Measurements from ENCODE around the gene GNAI1.

GNAI1 gene

DNA sequence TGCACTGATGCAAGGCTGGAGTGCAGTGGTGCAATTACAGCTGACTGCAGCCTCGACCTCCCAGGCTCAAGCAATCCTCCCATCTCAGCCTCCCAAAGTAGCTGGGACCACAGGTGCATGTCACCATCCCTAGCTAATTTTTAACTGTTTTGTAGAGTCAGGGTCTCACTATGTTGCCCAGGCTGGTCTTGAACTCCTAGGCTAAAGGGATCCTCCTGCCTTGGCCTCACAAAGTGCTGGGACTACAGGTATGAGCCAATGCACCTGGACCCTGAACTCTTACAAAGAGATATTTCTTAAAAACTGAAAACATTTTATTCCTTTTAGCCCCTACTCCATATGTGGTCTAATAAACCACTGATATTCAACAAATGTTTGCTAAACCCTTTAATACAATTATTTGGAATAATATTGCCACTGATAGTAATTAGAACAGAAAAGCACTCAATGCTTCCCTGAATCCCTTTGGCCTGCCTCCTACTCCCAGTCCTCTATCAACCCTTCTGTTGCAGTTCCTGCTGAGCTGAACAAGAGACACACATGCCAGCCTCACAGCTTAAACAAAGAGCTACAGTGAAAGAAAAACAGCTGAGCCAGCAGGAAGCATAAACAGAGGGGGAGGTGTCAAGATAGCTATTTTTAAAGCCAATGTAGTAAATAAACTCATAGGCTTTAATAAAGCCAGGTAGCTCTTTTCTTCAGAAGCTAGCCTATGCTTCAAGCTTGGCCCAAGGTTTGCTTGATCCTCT lies 7.0 kb upstream of the GNAI1 start:
- Histone ChIP-seq H3K36me3 (replicated peaks) (no peaks in the 10 kb centered on the region), H3K27me3 (replicated peaks) (no peaks in the 10 kb centered on the region), H3K4me3 (ENCODE audit: low read depth, low read length) (no peak overlapping the region), H3K27ac (no peak overlapping the region)
- TF ChIP-seq CTCF (IDR thresholded peaks at IDR 0.05; ENCODE audit: low read depth, low read length, missing control alignments) = no peak
- in situ Hi-C loops (cut with HindIII; ENCODE audit: low pct_ligation_motif_present, low sequenced_read_pairs) = no loop called here
- no peak for DNase-seq

- no peak overlapping the region for H3K4me3 ChIP-seq (ENCODE audit: low read depth, low read length)
- no peaks in the 10 kb centered on the region for H3K27me3 ChIP-seq (replicated peaks)
- in situ Hi-C loops (cut with HindIII; ENCODE audit: low pct_ligation_motif_present, low sequenced_read_pairs) = no loop called here
- DNase-seq = no peak
- no peak overlapping the region for H3K27ac ChIP-seq
- no peaks in the 10 kb centered on the region for H3K36me3 ChIP-seq (replicated peaks)
- no peak for TF ChIP-seq CTCF (IDR thresholded peaks at IDR 0.05; ENCODE audit: low read depth, low read length, missing control alignments)
These were observed 5.7 kb upstream of the GNAI1 start for GRCh38 chr7:80128918-80129317.

DNA sequence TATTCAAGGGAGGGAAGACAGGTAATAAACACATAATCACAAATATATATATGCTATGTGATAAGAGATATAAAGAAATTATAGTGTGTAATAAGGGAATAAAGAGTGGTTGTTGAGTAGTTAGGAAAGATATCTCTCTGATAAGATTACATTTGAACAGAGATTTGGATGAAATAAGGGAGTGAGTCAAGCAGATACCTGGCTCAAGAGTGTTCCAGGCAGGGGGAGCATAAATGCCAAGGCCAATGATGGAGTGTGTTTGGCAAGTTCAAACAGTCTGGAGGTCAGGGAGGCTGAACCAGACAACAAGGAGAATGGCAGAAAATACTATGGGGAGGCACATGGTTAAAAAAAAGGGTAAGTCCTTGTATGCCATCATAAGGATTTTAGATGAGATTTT lies 4.8 kb upstream of the GNAI1 start:
- no peak for DNase-seq
- in situ Hi-C loops (cut with HindIII; ENCODE audit: low pct_ligation_motif_present, low sequenced_read_pairs) = no loop called here
- Histone ChIP-seq H3K36me3 (replicated peaks) (no peaks in the 10 kb centered on the region), H3K4me3 (ENCODE audit: low read depth, low read length) (no peak overlapping the region), H3K27me3 (replicated peaks) (no peaks in the 10 kb centered on the region), H3K27ac (no peak overlapping the region)
- TF ChIP-seq CTCF (IDR thresholded peaks at IDR 0.05; ENCODE audit: low read depth, low read length, missing control alignments) = no peak

- no peak overlapping the region for H3K27ac ChIP-seq
- no peak for TF ChIP-seq CTCF (IDR thresholded peaks at IDR 0.05; ENCODE audit: low read depth, low read length, missing control alignments)
- in situ Hi-C loops (cut with HindIII; ENCODE audit: low pct_ligation_motif_present, low sequenced_read_pairs) = no loop called here
These were observed 2.8 kb upstream of the GNAI1 start for GRCh38 chr7:80131675-80132435.

GRCh38 chr7:80132594-80132993 lies 2.0 kb upstream of the GNAI1 start:
- Histone ChIP-seq H3K27ac (no peak overlapping the region), H3K4me3 (ENCODE audit: low read depth, low read length) (no peak overlapping the region), H3K36me3 (replicated peaks) (no peaks in the 10 kb centered on the region), H3K27me3 (replicated peaks) (no peaks in the 10 kb centered on the region)
- no peak for DNase-seq
- no peak for TF ChIP-seq CTCF (IDR thresholded peaks at IDR 0.05; ENCODE audit: low read depth, low read length, missing control alignments)
- in situ Hi-C loops (cut with HindIII; ENCODE audit: low pct_ligation_motif_present, low sequenced_read_pairs) = no loop called here

More at GRCh38 chr7:80131675-80132435, 2.8 kb upstream of the GNAI1 start:
- DNase-seq = no peak
- no peaks in the 10 kb centered on the region for H3K36me3 ChIP-seq (replicated peaks)
- H3K27me3 ChIP-seq (replicated peaks) = no peaks in the 10 kb centered on the region
- no peak overlapping the region for H3K4me3 ChIP-seq (ENCODE audit: low read depth, low read length)
